ENCODE measurements around the gene TMEM145.

TMEM145 gene

GRCh38 chr19:42278452-42279154 is 34.5 kb upstream of the TMEM145 start:
- no peak for DNase-seq

GRCh38 chr19:42279155-42279901 is 33.8 kb upstream of the TMEM145 start:
- no peak for DNase-seq

GRCh38 chr19:42279902-42280814 is 33.0 kb upstream of the TMEM145 start:
- DNase-seq = peak; percentile 94

GRCh38 chr19:42280815-42281145 is 32.3 kb upstream of the TMEM145 start:
- DNase-seq = no peak

- peak; percentile 66 for DNase-seq
Measured at GRCh38 chr19:42281146-42281826, 31.8 kb upstream of the TMEM145 start.

- no peak for DNase-seq
Measured at GRCh38 chr19:42281827-42282762, 31.0 kb upstream of the TMEM145 start.

- DNase-seq = no peak
Measured at GRCh38 chr19:42282819-42283187, 30.3 kb upstream of the TMEM145 start.

- peak; percentile 88 for DNase-seq
Measured at GRCh38 chr19:42283188-42284065, 29.7 kb upstream of the TMEM145 start.

GRCh38 chr19:42284066-42284501 is 29.0 kb upstream of the TMEM145 start:
- DNase-seq = peak; percentile 59

GRCh38 chr19:42284591-42285341 is 28.3 kb upstream of the TMEM145 start:
- no peak for DNase-seq

GRCh38 chr19:42285541-42285941 is 27.6 kb upstream of the TMEM145 start:
- DNase-seq = no peak

GRCh38 chr19:42285988-42286348 is 27.1 kb upstream of the TMEM145 start:
- DNase-seq = no peak

GRCh38 chr19:42286349-42287016 is 26.6 kb upstream of the TMEM145 start:
- no peak for DNase-seq

GRCh38 chr19:42287017-42287826 is 25.9 kb upstream of the TMEM145 start:
- DNase-seq = no peak

GRCh38 chr19:42287827-42288107 is 25.3 kb upstream of the TMEM145 start:
- DNase-seq = no peak

GRCh38 chr19:42288387-42288786 is 24.7 kb upstream of the TMEM145 start:
- no peak for DNase-seq

- no peak for DNase-seq
Measured at GRCh38 chr19:42288881-42289555, 24.1 kb upstream of the TMEM145 start.

GRCh38 chr19:42289556-42290041 is 23.5 kb upstream of the TMEM145 start:
- DNase-seq = no peak

Data from NCI-H1105 treated with DMSO at 0.1 percent for 48 hours (cell line).